ENCODE data around the gene PDE4D. TPM values are rescaled to one million over a fixed set of nuclear protein-coding genes. Genes with fewer than 3 reads are reported as not detected.
"Not testable (repeated sequence)": the region's sequence is repeated elsewhere in the genome, so short reads cannot be mapped to it uniquely, and the experiment has no call there.

The PDE4D gene
- total RNA-seq, 1 donor from 2014 or later = 219 TPM

- no peak for DNase-seq
These were observed 314.3 kb downstream of the PDE4D start for GRCh38 chr5:59579101-59579823.

GRCh38 chr5:59577485-59577884 lies 316.0 kb downstream of the PDE4D start:
- DNase-seq = no peak

DNA sequence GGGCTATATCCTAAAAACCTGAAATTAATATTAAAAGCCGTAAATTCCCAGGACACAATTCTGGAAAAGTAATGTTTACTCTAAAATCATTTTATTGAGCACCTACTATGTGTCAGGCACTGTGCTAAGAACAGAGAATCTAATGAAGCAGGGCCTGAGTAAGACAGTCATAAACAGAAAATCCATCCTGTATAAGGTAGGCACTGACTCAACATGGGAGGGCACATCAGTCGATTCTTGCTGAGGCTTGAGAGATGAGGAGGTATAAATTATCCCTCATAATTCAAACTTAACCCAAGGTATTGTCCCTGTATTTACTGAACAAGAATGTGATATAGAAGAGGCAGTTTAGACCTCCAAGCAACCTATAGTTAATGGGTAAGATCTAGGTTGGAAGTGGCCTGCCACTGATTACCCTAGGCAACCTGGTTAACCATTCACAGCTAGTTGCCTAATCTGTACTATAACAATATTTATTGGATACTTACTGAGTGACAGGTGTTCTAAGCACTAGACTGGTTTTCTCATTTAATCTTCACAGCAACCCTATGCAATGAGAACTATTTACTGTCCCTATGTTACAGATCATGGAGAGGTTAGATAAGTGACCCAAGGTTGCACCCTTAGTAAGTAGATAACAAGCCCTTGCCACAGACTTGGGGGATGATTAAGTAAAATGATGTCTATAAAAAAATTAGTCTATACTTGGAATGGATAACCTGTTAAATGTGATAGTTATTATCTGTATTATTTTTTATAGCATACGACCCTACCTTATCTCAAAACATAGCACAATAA lies 317.7 kb downstream of the PDE4D start:
- no peak for DNase-seq

DNA sequence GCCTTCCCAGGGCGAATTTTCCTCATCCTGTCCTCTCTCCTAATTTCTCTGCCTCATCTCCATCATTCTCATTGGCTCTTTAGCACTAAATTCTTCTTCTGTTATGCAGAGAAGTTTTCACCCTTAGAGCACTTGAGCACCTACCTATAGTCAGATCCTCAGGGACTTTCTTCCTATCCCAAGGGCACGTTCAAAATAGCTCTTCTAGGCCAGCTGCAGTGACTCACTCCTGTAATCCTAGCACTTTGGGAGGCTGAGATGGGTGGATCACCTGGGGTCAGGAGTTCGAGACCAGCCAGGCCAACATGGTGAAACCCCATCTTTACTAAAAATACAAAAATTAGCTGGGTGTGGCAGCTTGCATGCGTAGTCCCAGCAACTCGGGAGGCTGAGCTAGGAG lies 320.0 kb downstream of the PDE4D start:
- DNase-seq = not testable (repeated sequence)

DNA sequence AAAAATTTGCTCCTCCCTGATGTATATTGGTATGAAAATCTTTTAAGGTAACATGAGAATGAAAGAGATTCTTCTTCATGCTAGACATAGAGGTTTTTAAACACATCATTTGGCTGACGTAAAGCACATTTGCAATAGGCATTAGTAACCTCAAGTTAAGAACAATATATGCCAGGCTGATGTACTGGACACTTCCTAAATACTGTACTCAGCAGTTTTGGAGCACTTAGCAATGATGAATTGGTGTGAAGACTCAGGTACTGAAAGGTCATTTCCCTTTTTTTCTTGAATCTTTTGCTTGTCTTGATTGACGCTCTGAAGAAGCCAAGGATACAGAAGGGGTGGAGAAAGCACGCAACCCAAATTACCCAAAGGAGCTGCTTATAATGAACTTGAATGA lies 322.5 kb downstream of the PDE4D start:
- no peak for DNase-seq

DNA sequence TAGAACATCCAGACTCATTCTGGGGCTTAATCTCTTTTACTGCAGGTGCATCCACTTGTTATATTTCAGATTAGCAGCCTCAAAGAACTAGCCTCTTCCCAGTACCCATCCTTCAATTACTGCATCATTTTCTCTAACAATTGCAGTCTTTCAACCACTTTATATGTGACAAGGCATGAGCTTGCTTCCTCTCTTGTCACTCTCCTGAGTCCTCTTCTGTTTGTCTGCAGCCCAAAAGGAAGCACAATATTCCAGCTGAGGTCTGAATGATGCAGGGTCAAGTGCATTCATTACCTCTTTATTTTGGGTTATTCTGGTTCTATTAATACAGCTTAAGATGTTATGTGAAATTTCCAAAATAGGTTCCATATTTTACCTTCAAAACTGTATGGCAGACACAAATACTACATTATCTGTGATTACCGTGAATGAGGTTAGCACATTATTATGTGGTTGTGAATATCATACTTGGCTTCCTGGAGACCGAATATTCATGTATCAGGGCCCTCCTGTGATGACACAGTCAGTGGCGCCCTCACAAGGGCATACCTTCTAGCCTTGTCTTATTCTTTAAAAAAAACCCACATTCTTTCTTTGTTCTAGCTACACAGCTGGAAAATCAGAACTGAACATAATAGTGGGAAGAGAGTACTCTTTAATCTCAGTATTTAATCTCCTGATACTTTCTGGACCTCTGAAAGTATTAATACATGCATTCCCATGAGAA lies 323.8 kb downstream of the PDE4D start:
- no peak for DNase-seq

- no peak for DNase-seq
These were observed 324.4 kb downstream of the PDE4D start for GRCh38 chr5:59569158-59569557.

- no peak for DNase-seq
These were observed 325.4 kb downstream of the PDE4D start for GRCh38 chr5:59568161-59568560.

DNA sequence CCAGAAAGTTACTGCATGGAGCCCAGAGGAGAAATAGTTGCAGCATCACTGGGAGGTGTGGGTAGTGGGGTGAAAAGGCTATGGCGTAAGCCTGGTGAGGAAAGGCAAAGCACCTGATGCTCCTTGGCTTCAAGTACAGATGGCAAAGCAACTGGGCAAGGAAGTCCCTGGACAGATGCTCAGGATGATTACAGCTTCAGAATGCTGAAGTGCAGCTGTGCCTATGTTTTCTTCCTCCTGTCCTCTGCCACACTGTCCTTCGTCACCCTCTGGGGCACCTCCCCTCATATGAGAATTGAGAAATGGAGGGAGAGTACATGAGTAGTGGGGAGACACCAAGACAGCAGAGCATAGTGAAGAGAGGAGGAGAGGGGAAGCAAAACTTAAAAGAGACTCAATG lies 328.0 kb downstream of the PDE4D start:
- DNase-seq = no peak

- DNase-seq = no peak
These were observed 328.6 kb downstream of the PDE4D start for GRCh38 chr5:59564895-59565294.

GRCh38 chr5:59562756-59563389 lies 330.7 kb downstream of the PDE4D start:
- no peak for DNase-seq

GRCh38 chr5:59560553-59560952 lies 333.0 kb downstream of the PDE4D start:
- DNase-seq = no peak

DNA sequence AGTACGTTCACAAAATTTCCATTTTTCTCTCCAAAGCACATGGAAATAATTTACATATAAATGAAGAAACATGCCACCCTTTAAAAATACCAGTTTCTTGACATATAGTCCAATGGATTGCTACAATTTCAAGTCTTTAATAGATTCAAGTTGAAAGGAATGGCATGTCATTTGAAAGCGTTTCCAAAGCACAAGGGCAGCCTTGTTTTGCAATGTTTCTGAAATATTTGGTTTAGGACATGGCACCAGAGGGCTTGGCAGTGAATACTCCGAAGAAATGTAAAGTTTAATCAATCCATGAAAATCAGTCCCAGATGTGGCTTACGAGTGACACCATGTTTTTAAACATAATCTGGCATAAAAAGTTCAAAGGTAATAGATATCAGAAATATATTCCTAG lies 333.7 kb downstream of the PDE4D start:
- DNase-seq = no peak

DNA sequence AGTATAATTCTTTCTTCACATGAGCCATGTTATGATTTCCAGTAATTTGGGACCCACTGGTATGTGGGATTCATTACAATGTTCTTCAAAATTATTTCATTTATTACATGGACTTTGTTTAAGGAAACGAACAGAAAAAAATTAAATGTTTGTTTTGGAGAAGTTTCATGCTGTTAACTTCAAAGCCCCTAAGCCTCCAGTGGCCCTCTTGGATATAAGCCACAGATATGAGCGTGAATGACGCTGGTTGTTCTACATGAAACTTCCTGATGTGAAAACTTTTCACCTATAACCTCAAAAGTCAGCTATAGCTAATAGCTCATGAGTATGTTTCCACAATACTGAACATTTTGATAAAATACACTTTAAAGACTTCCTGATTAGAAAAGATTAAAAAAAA lies 334.2 kb downstream of the PDE4D start:
- no peak for DNase-seq

GRCh38 chr5:59558501-59558900 lies 335.0 kb downstream of the PDE4D start:
- DNase-seq = no peak

DNA sequence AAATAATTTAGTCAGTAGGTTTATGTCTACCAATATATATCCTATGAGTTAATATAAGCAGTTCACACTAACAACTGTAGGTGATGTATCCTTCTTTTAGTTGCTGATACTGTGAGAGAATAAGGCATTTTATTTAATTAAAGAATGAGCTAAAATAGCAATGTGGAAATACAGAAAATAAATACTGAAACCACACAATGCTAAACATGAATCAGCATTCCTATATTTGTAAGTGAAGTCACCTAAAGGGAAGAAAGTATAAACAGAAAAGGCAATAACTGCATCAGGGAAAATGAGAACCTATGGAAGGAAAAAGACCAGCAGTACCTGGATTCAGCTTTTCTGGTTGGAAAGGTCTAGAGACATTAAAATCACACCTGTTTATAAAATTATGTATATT lies 336.0 kb downstream of the PDE4D start:
- DNase-seq = no peak

DNA sequence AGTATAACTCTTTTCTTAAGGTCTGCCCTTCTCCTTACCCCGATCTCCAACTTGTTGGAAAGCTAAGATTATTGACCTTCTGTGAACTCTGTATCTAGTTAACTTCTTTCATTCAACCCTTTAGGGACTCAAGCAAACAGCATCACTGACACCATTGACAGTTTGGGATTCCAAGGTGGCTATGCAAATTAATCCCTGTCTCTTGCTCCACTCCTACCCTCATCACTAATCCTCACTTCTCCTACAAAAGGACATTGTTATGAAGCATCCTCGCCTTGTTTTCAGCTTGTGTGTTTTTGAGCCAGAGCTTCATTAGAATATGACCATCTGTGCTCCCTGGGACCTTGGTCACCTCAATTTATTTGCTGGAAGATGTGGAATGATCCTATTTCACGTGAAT lies 337.9 kb downstream of the PDE4D start:
- no peak for DNase-seq

GRCh38 chr5:59554501-59554900 lies 339.0 kb downstream of the PDE4D start:
- no peak for DNase-seq

- no peak for DNase-seq
These were observed 339.5 kb downstream of the PDE4D start for GRCh38 chr5:59553992-59554391.

- DNase-seq = no peak
These were observed 344.6 kb downstream of the PDE4D start for GRCh38 chr5:59548807-59549357.

- DNase-seq = no peak
These were observed 345.8 kb downstream of the PDE4D start for GRCh38 chr5:59547731-59548130.

GRCh38 chr5:59544573-59544972 lies 349.0 kb downstream of the PDE4D start:
- DNase-seq = no peak

All from occipital lobe (tissue), 2 donors.